ENCODE measurements around the gene ADAMTS16. TPM values are rescaled to one million over a fixed set of nuclear protein-coding genes. Genes with fewer than 3 reads are reported as not detected.

ADAMTS16 gene
- total and polyA plus RNA-seq, 2 experiments from 2014 or later, result 2.2 to 5.9 TPM

DNA sequence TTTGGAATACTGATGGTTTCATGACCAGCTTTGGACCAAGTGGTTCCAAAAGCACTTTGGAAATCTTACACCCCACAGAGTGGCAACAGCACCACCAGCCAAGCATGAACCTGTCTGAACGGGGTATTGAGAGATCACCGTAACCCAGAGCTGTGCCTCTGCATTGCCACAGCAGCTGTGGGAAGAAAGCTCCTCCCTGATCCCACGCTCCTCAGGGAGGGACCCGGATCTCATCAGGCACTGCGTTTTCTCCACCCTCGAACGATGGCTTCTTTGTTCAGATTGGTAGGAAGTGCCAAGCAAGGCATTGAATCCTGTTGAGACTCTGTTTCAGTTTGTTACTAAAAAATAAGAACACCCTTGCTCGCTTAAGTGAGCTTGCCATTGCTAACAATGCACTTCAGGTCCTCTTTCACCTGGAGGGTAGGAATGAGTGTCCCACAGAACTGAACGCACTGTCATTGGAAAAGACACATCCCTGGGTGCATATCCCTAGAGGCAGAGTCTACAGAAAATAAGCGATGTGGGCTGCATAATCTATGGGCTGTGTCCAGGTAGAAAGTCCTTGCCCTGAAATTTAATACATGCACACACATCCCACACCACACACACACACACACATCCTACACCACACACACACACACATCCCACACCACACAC, 164.4 kb downstream of the ADAMTS16 start:
- WGBS (ENCODE audit: low lambda C conversion rate, missing lambda C conversion rate), result 65% methylated on average over 10 of the region's 10 CpGs
- Histone ChIP-seq H4K20me1 (ENCODE audit: insufficient read depth, poor library complexity, severe bottlenecking) (no peaks in the 10 kb centered on the region), H3K36me3 (replicated peaks; ENCODE audit: insufficient read depth, low read depth) (no peaks in the 10 kb centered on the region), H3K4me3 (no peak overlapping the region), H3K4me1 (ENCODE audit: insufficient read depth) (peaks cover 4% of the 10 kb centered on the region), H3K9me2 (replicated peaks; ENCODE audit: insufficient read depth) (no peaks in the 10 kb centered on the region), H3K79me2 (no peaks in the 10 kb centered on the region), H3K9me3 (ENCODE audit: low read depth) (no peaks in the 10 kb centered on the region), H2AFZ (no peak overlapping the region), H3K4me2 (no peak overlapping the region), H3K27ac (no peak overlapping the region), H3K27me3 (no peaks in the 10 kb centered on the region)
- TF ChIP-seq, protein P1, sequence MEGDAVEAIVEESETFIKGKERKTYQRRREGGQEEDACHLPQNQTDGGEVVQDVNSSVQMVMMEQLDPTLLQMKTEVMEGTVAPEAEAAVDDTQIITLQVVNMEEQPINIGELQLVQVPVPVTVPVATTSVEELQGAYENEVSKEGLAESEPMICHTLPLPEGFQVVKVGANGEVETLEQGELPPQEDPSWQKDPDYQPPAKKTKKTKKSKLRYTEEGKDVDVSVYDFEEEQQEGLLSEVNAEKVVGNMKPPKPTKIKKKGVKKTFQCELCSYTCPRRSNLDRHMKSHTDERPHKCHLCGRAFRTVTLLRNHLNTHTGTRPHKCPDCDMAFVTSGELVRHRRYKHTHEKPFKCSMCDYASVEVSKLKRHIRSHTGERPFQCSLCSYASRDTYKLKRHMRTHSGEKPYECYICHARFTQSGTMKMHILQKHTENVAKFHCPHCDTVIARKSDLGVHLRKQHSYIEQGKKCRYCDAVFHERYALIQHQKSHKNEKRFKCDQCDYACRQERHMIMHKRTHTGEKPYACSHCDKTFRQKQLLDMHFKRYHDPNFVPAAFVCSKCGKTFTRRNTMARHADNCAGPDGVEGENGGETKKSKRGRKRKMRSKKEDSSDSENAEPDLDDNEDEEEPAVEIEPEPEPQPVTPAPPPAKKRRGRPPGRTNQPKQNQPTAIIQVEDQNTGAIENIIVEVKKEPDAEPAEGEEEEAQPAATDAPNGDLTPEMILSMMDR (IDR thresholded peaks at IDR 0.05; ENCODE audit: poor library complexity), result no peak
- no peak for DNase-seq (ENCODE audit: low spot score)

DNA sequence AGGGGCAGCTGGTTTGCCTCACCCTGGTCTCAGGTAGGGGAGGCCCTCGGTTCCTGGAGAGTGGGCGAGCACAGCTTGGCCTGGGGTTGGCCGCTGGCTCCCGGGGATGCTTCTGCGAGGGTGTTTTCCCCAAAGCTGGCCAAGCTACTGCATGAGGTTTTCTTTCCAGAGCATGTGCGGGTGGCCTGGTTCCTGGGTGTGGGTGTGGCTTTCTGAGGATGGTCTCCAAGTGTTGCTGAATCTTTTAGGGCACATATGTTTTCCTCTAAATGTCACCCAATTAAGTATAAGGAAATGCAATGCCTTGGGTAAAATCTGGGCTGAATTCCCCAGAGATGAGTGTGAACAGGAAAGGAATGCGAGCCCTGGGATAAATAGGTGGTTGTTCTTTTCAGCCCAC, 166.6 kb downstream of the ADAMTS16 start:
- Histone ChIP-seq H3K36me3 (replicated peaks; ENCODE audit: insufficient read depth, low read depth) (no peaks in the 10 kb centered on the region), H3K4me3 (no peak overlapping the region), H4K20me1 (ENCODE audit: insufficient read depth, poor library complexity, severe bottlenecking) (no peaks in the 10 kb centered on the region), H2AFZ (no peak overlapping the region), H3K27ac (no peak overlapping the region), H3K79me2 (no peaks in the 10 kb centered on the region), H3K4me2 (no peak overlapping the region), H3K4me1 (ENCODE audit: insufficient read depth) (peaks cover 4% of the 10 kb centered on the region), H3K27me3 (no peaks in the 10 kb centered on the region), H3K9me3 (ENCODE audit: low read depth) (no peaks in the 10 kb centered on the region), H3K9me2 (replicated peaks; ENCODE audit: insufficient read depth) (no peaks in the 10 kb centered on the region)
- no peak for DNase-seq (ENCODE audit: low spot score)
- TF ChIP-seq EZH2phosphoT487 (IDR thresholded peaks at IDR 0.05; ENCODE audit: low read depth, severe bottlenecking, unreplicated experiment) (no peak), EZH2 (IDR thresholded peaks at IDR 0.05; ENCODE audit: borderline replicate concordance) (no peak)
- TF ChIP-seq, protein P1 (IDR thresholded peaks at IDR 0.05; ENCODE audit: poor library complexity), result no peak
- 73% methylated on average over 7 of the region's 7 CpGs for WGBS (ENCODE audit: low lambda C conversion rate, missing lambda C conversion rate)

DNA sequence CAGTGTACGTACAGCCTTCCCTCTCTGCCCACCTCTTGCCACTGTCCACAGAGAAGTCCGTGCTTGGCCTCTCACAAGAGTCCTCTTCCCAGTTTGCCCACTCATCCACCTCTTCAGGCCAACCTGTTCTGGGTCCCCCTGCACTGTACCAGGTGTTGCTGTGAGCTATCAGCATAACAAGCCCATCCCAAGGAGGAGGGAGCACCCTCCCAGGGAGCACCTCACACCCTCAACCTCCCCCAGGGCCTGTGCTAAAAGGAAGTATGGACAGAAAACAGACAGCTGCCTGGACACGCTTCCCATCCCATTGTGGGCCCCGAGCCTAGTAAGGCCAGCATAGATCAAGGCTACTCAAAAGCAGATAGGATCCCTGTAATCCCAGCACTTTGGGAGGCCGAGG, 168.2 kb downstream of the ADAMTS16 start:
- 95% methylated on average over 5 of the region's 5 CpGs for WGBS (ENCODE audit: low lambda C conversion rate, missing lambda C conversion rate)
- no peaks in the 10 kb centered on the region for H3K9me2 ChIP-seq (replicated peaks; ENCODE audit: insufficient read depth)
- DNase-seq (ENCODE audit: low spot score), result no peak

DNA sequence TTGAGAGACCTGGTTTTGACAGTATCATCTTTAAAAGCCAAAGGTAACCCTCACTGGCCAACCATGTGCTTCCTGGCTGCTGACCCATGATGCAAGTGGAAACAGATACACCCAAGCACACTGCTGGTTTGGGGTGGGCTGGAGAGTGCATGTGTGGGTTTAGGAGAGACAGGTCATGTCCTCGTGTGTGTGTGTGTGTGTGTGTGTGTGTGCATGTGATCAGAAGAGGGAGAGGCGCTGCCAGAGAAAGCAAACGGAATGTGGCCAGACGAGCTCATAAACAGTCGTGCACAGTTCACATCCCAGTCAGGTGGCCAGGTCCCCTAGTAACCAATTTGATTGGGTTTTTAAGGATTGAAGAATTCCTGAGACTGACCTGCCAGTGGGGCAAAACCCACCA, 169.5 kb downstream of the ADAMTS16 start:
- Histone ChIP-seq H3K9me2 (replicated peaks; ENCODE audit: insufficient read depth) (no peaks in the 10 kb centered on the region), H3K4me3 (no peak overlapping the region), H3K36me3 (replicated peaks; ENCODE audit: insufficient read depth, low read depth) (no peaks in the 10 kb centered on the region), H3K79me2 (no peaks in the 10 kb centered on the region), H3K27ac (no peak overlapping the region), H2AFZ (no peak overlapping the region), H4K20me1 (ENCODE audit: insufficient read depth, poor library complexity, severe bottlenecking) (no peaks in the 10 kb centered on the region), H3K4me1 (ENCODE audit: insufficient read depth) (peaks cover 26% of the 10 kb centered on the region), H3K4me2 (no peak overlapping the region), H3K27me3 (no peaks in the 10 kb centered on the region), H3K9me3 (ENCODE audit: low read depth) (no peaks in the 10 kb centered on the region)
- TF ChIP-seq, protein P1 (IDR thresholded peaks at IDR 0.05; ENCODE audit: poor library complexity), result no peak
- TF ChIP-seq EZH2phosphoT487 (IDR thresholded peaks at IDR 0.05; ENCODE audit: low read depth, severe bottlenecking, unreplicated experiment), result no peak
- TF ChIP-seq EZH2 (IDR thresholded peaks at IDR 0.05; ENCODE audit: borderline replicate concordance), result no peak
- peak; percentile 40 for DNase-seq (ENCODE audit: low spot score)
- WGBS (ENCODE audit: low lambda C conversion rate, missing lambda C conversion rate), result 37% methylated on average over 5 of the region's 5 CpGs

More for the DNA sequence above, 168.2 kb downstream of the ADAMTS16 start:
- H3K27ac ChIP-seq, result no peak overlapping the region
- H3K4me2 ChIP-seq, result no peak overlapping the region
- no peaks in the 10 kb centered on the region for H4K20me1 ChIP-seq (ENCODE audit: insufficient read depth, poor library complexity, severe bottlenecking)
- H3K27me3 ChIP-seq, result no peaks in the 10 kb centered on the region
- no peaks in the 10 kb centered on the region for H3K36me3 ChIP-seq (replicated peaks; ENCODE audit: insufficient read depth, low read depth)
- H3K4me1 ChIP-seq (ENCODE audit: insufficient read depth), result peaks cover 19% of the 10 kb centered on the region
- H3K79me2 ChIP-seq, result no peaks in the 10 kb centered on the region
- H2AFZ ChIP-seq, result no peak overlapping the region
- H3K9me3 ChIP-seq (ENCODE audit: low read depth), result no peaks in the 10 kb centered on the region
- H3K4me3 ChIP-seq, result no peak overlapping the region
- TF ChIP-seq EZH2 (IDR thresholded peaks at IDR 0.05; ENCODE audit: borderline replicate concordance), result no peak
- TF ChIP-seq EZH2phosphoT487 (IDR thresholded peaks at IDR 0.05; ENCODE audit: low read depth, severe bottlenecking, unreplicated experiment), result no peak

Measured in hepatocyte (in vitro differentiated cells).